ENCODE data around the gene TMEM88. TPM values are rescaled to one million over a fixed set of nuclear protein-coding genes. Genes with fewer than 3 reads are reported as not detected.
A peak's percentile ranks its signal among the peaks of the same experiment; 100 is the strongest.

The TMEM88 gene
- total and polyA plus RNA-seq, 2 of the 13 experiments (the other 11 are each of a cell fraction or from before 2014, with no cell fraction given): 0.31 to 0.66 TPM

DNA sequence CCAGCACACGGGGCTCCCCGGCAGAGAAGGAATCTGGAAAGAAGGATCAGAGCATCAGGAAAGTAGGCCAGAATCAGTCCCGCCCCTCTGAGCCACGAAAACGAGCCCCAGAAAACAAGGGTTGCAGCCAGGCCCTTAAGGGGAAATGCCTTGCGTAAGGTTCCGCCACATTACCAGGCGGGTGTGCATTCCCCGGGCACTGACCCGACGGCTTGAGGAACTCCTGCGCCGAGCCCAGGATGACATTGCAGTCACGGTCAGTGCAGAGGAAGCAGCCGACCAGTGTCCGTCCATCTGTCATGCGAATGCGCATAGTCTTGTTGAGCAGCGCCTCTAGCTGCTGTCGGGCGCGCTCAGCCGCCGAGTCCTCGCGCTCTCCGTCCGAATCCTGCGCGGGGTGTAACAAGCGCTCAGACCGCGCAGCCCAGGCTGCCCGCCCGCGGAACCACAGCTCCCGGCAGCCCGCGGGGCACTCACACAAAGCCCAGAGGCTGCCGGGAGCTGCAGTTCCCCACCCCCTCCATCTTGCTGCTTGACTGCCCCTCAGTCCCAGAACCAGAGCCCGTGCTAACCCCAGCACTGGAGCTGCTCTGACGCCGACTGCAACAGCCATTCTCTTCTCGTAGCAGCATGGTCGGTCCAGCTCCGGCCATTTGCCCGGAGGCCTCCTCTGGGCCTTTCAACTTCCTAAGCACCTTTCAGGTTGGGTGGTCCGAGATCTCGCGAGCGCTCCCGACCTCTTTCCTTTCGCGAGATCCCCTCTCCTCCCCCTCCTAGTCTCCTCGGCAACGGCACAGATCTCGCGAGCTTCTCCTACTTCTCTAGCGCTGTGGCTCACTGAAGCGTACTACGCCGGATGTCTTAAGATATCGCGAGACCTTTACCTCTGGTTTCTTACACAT, 2.2 kb downstream of the TMEM88 start, which contains the start of gene NAA38 (continued):
- TF ChIP-seq MEIS1 (CRISPR knock-in tag; IDR thresholded peaks at IDR 0.05; ENCODE audit: borderline replicate concordance) (peak; percentile 44; the same call in 1 of the 2 replicates), ZFX (CRISPR knock-in tag; IDR thresholded peaks at IDR 0.05; ENCODE audit: low read depth) (peak; percentile 78), NR2F2 (IDR thresholded peaks at IDR 0.05; ENCODE audit: borderline replicate concordance, low read depth) (no peak), CREM (IDR thresholded peaks at IDR 0.05) (peak; percentile 78; the same call in 1 of the 2 replicates), CREM (CRISPR knock-in tag; IDR thresholded peaks at IDR 0.05) (no peak), ZNF609 (CRISPR knock-in tag; IDR thresholded peaks at IDR 0.05; ENCODE audit: borderline replicate concordance) (peak; percentile 41; the same call in 1 of the 2 replicates), GATAD2A (CRISPR knock-in tag; IDR thresholded peaks at IDR 0.05) (0 out of 2 replicates have a peak, but pooled peaks have one; percentile 13), RFX5 (IDR thresholded peaks at IDR 0.05; ENCODE audit: low read depth, low read length) (peak; percentile 33; the same call in 1 of the 2 replicates), CHCHD3 (CRISPR knock-in tag; IDR thresholded peaks at IDR 0.05) (no peak), MBNL3 (CRISPR knock-in tag; conservative IDR thresholded peaks at IDR 0.05) (no peak), ZEB1 (IDR thresholded peaks at IDR 0.05; ENCODE audit: insufficient replicate concordance, low read depth) (peak; percentile 17), NR1H2 (CRISPR knock-in tag; IDR thresholded peaks at IDR 0.05; ENCODE audit: borderline replicate concordance, low read depth) (no peak), TBX2 (CRISPR knock-in tag; IDR thresholded peaks at IDR 0.05; ENCODE audit: borderline replicate concordance) (peak; percentile 33), PHF20 (CRISPR knock-in tag; IDR thresholded peaks at IDR 0.05) (peak; percentile 43; the same call in 1 of the 2 replicates), SOX5 (CRISPR knock-in tag; IDR thresholded peaks at IDR 0.05; ENCODE audit: borderline replicate concordance) (peak; percentile 42)
- TF ChIP-seq, protein P1, sequence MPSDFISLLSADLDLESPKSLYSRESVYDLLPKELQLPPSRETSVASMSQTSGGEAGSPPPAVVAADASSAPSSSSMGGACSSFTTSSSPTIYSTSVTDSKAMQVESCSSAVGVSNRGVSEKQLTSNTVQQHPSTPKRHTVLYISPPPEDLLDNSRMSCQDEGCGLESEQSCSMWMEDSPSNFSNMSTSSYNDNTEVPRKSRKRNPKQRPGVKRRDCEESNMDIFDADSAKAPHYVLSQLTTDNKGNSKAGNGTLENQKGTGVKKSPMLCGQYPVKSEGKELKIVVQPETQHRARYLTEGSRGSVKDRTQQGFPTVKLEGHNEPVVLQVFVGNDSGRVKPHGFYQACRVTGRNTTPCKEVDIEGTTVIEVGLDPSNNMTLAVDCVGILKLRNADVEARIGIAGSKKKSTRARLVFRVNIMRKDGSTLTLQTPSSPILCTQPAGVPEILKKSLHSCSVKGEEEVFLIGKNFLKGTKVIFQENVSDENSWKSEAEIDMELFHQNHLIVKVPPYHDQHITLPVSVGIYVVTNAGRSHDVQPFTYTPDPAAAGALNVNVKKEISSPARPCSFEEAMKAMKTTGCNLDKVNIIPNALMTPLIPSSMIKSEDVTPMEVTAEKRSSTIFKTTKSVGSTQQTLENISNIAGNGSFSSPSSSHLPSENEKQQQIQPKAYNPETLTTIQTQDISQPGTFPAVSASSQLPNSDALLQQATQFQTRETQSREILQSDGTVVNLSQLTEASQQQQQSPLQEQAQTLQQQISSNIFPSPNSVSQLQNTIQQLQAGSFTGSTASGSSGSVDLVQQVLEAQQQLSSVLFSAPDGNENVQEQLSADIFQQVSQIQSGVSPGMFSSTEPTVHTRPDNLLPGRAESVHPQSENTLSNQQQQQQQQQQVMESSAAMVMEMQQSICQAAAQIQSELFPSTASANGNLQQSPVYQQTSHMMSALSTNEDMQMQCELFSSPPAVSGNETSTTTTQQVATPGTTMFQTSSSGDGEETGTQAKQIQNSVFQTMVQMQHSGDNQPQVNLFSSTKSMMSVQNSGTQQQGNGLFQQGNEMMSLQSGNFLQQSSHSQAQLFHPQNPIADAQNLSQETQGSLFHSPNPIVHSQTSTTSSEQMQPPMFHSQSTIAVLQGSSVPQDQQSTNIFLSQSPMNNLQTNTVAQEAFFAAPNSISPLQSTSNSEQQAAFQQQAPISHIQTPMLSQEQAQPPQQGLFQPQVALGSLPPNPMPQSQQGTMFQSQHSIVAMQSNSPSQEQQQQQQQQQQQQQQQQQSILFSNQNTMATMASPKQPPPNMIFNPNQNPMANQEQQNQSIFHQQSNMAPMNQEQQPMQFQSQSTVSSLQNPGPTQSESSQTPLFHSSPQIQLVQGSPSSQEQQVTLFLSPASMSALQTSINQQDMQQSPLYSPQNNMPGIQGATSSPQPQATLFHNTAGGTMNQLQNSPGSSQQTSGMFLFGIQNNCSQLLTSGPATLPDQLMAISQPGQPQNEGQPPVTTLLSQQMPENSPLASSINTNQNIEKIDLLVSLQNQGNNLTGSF (CRISPR knock-in tag; IDR thresholded peaks at IDR 0.05): 0 out of 2 replicates have a peak, but pooled peaks have one; percentile 27
- TF ChIP-seq, protein P2, sequence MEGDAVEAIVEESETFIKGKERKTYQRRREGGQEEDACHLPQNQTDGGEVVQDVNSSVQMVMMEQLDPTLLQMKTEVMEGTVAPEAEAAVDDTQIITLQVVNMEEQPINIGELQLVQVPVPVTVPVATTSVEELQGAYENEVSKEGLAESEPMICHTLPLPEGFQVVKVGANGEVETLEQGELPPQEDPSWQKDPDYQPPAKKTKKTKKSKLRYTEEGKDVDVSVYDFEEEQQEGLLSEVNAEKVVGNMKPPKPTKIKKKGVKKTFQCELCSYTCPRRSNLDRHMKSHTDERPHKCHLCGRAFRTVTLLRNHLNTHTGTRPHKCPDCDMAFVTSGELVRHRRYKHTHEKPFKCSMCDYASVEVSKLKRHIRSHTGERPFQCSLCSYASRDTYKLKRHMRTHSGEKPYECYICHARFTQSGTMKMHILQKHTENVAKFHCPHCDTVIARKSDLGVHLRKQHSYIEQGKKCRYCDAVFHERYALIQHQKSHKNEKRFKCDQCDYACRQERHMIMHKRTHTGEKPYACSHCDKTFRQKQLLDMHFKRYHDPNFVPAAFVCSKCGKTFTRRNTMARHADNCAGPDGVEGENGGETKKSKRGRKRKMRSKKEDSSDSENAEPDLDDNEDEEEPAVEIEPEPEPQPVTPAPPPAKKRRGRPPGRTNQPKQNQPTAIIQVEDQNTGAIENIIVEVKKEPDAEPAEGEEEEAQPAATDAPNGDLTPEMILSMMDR (CRISPR knock-in tag; IDR thresholded peaks at IDR 0.05): peak; percentile 91

Data from HepG2 (cell line).